NK-92 (cell line): Measurements from ENCODE around the gene TMCO4.

Experiments
- DNase-seq: peaks from one replicate; lab custom pipeline; 2025; ENCODE audit not compliant: unreplicated experiment; lab: John Stamatoyannopoulos, UW

Gene TMCO4

GRCh38 chr1:19689085-19689757, 110.5 kb downstream of the TMCO4 start:
- DNase-seq: no peak

- DNase-seq: no peak
Observed at GRCh38 chr1:19688041-19688842, 111.5 kb downstream of the TMCO4 start.

GRCh38 chr1:19687414-19687813, 112.3 kb downstream of the TMCO4 start:
- no peak for DNase-seq

- no peak for DNase-seq
Observed at GRCh38 chr1:19685994-19686393, 113.7 kb downstream of the TMCO4 start.

- DNase-seq: no peak
Observed at GRCh38 chr1:19684677-19685076, 115.0 kb downstream of the TMCO4 start.

GRCh38 chr1:19683351-19683750, 116.4 kb downstream of the TMCO4 start:
- no peak for DNase-seq

- no peak for DNase-seq
Observed at GRCh38 chr1:19682901-19683300, 116.8 kb downstream of the TMCO4 start.

GRCh38 chr1:19682257-19682656, 117.5 kb downstream of the TMCO4 start:
- DNase-seq: no peak

- DNase-seq: no peak
Observed at GRCh38 chr1:19680644-19681043, 119.1 kb downstream of the TMCO4 start.

- DNase-seq: no peak
Observed at GRCh38 chr1:19679691-19680090, 120.0 kb downstream of the TMCO4 start.

- no peak for DNase-seq
Observed at GRCh38 chr1:19678931-19679453, 120.7 kb downstream of the TMCO4 start.

GRCh38 chr1:19678493-19678892, 121.2 kb downstream of the TMCO4 start:
- no peak for DNase-seq

- DNase-seq: no peak
Observed at GRCh38 chr1:19676438-19676922, 123.2 kb downstream of the TMCO4 start.

GRCh38 chr1:19675797-19676196, 123.9 kb downstream of the TMCO4 start:
- DNase-seq: no peak

GRCh38 chr1:19672237-19672636, 127.5 kb downstream of the TMCO4 start:
- no peak for DNase-seq

- DNase-seq: no peak
Observed at GRCh38 chr1:19670787-19671186, 128.9 kb downstream of the TMCO4 start.

- DNase-seq: no peak
Observed at GRCh38 chr1:19668888-19669287, 130.8 kb downstream of the TMCO4 start.

- DNase-seq: no peak
Observed at GRCh38 chr1:19665496-19666465, 133.9 kb downstream of the TMCO4 start.

- no peak for DNase-seq
Observed at GRCh38 chr1:19665186-19665495, 134.6 kb downstream of the TMCO4 start.

GRCh38 chr1:19664453-19665185, 135.1 kb downstream of the TMCO4 start, which contains the start of gene HTR6:
Gene HTR6, plus strand, starts transcription at chr1:19664875. Its CDS starts 879 bp downstream, at chr1:19665754.
- DNase-seq: no peak
